Peyer's patch (tissue), 4 donors: ENCODE measurements around the gene CSMD2.

Experiments used
- POLR2A ChIP-seq, 2 donors: fragments of 450-650 bp; IDR thresholded peaks; one replicate each; pipeline ENCODE4 v1.5.1; 2017; ENCODE audit warnings: antibody characterized with exemption in 2 of 2, mild to moderate bottlenecking in 2 of 2, moderate library complexity in 2 of 2
- TF ChIP-seq, protein P1 (sequence below), 6 experiments: fragments of 450-650 bp in 4 of 6; fragments of 200-600 bp in 2 of 6; sonication (generic) in 1 of 6; IDR thresholded peaks; one replicate each; pipeline ENCODE4 v1.5.1; 2017 to 2019; ENCODE audit warnings: antibody characterized with exemption in 6 of 6, mild to moderate bottlenecking in 3 of 6, moderate library complexity in 1 of 6

DNA sequence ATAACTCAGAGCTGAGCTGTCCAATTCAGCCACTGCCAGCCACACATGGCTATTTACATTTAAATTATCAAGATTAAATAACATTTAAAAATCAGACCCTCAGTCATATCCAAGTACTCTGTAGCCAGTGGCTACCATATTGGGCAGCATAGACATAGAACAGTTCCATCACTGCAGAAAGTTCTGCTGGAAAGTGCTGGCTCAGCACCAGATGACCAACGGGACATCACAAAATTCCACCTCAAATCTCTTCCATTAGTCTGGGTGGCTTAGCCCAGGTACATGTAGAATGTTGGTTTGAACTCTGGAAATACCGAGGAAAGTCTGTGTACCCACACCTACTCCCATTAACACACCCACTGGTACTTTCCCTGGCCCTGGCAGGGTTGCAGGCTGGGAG lies 563.3 kb downstream of the CSMD2 start:
- TF ChIP-seq, protein P1, sequence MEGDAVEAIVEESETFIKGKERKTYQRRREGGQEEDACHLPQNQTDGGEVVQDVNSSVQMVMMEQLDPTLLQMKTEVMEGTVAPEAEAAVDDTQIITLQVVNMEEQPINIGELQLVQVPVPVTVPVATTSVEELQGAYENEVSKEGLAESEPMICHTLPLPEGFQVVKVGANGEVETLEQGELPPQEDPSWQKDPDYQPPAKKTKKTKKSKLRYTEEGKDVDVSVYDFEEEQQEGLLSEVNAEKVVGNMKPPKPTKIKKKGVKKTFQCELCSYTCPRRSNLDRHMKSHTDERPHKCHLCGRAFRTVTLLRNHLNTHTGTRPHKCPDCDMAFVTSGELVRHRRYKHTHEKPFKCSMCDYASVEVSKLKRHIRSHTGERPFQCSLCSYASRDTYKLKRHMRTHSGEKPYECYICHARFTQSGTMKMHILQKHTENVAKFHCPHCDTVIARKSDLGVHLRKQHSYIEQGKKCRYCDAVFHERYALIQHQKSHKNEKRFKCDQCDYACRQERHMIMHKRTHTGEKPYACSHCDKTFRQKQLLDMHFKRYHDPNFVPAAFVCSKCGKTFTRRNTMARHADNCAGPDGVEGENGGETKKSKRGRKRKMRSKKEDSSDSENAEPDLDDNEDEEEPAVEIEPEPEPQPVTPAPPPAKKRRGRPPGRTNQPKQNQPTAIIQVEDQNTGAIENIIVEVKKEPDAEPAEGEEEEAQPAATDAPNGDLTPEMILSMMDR (IDR thresholded peaks at IDR 0.05) = no peak
- TF ChIP-seq POLR2A (IDR thresholded peaks at IDR 0.05) = no peak
